8988T (cell line): Measurements from ENCODE around the gene POLDIP3.

ENCODE experiments used
- DNase-seq: peaks from one replicate; pipeline ENCODE4 v3.0.0; 2011

The POLDIP3 gene

DNA sequence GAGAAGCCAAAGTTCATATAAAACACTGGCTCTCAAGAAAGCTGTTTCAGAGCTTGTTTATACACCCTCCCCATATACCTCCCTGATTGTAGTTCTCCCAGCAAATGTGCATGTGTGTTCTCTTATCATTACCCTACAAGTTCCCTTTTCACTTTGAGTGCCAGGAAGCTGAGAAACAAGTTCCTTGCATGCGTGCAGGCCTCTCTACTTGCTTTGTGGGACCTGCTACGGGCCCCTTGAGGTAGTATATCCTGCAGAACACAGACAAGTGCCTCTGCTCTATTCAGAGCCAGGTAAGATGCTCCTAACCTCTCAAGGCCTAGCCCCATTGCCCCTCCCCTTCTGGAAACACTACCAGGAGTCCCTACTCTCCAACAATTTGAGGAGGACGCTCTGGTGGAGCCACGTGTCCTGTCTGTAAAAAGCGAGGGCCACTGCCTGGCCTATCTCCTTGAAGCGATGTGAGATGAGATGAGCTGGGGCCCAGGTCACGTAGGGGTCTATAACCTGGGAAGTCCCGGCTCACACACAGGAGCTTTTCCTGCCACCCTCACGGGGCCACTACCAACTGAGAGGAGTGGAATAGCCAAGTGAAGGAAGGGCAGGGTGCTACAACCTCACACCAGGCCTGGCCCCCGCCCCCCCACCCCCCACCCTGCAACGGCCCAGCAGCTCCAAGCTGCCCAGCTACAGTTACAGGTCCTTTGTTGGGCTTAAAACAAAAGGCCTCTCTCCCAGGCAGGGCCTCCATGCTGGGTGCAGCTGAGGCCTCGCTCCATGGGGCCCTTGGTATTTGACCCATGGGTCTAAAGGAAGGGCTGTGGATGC, 28.3 kb upstream of the POLDIP3 start:
- no peak for DNase-seq

DNA sequence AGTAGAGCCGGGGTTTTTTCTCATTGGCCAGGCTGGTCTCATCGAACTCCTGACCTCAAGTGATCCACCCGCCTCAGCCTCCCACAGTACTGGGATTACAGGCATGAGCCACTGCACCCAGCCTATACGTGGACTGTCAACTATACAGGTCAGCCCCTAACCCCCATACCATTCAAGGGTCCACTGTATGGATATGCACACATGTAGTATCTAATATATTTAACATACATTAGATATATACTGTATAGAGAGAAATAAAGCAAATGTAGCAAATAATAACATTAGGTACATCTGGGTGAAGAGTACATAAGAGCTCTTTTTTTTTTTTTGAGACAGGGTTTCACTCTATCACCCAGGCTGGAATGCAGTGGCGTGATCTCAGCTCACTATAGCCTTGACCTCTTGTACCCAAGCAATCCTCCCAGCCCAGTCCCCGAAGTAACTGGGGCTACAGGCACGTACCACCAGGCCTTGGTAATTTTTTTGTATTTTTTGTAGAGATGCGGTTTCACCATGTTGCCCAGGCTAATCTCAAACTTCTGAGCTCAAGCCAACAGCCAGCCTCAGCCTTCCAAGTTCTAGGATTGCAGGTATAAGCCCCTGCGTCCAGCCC, 27.2 kb upstream of the POLDIP3 start:
- no peak for DNase-seq

- DNase-seq, result no peak
Observed at GRCh38 chr22:42639541-42640241, 25.0 kb upstream of the POLDIP3 start.

- DNase-seq, result no peak
Observed at GRCh38 chr22:42637555-42637954, 22.9 kb upstream of the POLDIP3 start.

DNA sequence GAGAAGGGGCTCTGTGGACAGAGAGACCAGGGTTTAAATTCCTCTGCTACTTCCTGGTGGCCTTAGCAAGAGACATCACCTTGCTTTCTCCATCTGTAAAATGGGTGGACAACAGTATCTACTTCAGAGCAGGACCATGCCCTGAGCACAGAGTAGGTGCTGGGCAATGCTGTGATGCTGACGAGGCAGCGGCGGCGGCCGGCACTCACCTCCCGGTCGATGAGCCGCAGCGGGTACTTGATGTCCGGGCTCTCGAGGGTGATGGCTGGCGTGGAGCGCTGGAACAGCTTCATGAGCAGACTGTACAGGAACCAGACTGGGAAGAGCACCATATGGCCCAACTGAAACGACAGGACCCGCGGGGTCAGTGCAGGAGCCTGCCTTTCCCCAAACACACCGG, 21.8 kb upstream of the POLDIP3 start:
- no peak for DNase-seq

- DNase-seq, result peak; percentile 74
Observed at GRCh38 chr22:42635531-42635930, 20.8 kb upstream of the POLDIP3 start.

GRCh38 chr22:42633013-42633412, 18.3 kb upstream of the POLDIP3 start:
- DNase-seq, result no peak

DNA sequence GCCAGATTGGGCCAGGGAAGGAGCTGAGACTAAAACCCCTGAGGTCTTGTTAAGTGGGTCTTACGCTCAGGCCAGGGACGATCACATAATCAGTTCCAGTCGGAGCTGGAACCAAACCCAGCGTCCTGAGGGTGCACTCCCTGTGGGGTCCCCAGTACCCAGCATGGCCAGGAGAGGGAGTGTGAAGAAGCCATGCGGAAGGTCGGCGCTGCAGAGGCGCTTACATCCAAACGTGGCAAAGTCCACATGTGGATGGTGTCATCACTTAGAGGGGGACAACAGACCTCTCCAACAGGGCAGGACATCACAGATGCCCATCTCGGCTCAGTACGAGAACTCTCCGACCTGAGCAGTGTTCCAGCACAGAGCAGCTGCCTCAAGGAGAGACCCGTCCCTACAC, 17.4 kb upstream of the POLDIP3 start:
- DNase-seq, result no peak

GRCh38 chr22:42630901-42631602, 16.4 kb upstream of the POLDIP3 start:
- no peak for DNase-seq

GRCh38 chr22:42630211-42630610, 15.5 kb upstream of the POLDIP3 start:
- no peak for DNase-seq

DNA sequence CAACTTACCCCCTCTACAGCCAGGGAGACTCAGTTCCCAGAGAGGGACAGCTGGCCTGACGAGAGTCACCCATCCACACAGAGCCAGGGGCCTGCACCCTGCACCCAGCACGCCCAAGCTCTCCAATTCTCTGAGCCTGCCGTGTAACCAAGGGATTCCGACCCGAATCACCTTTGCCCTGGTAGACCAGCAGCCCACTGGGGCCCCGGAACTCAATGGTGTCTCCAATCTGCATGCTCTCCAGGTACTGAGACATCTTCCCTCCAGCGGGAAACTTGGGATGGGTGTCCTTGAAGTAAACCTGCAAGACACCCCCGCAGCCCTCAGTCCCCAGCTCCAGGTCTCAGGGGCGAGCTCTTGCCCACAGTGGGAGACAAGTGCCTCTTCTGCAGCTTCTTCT, 13.3 kb upstream of the POLDIP3 start:
- no peak for DNase-seq

DNA sequence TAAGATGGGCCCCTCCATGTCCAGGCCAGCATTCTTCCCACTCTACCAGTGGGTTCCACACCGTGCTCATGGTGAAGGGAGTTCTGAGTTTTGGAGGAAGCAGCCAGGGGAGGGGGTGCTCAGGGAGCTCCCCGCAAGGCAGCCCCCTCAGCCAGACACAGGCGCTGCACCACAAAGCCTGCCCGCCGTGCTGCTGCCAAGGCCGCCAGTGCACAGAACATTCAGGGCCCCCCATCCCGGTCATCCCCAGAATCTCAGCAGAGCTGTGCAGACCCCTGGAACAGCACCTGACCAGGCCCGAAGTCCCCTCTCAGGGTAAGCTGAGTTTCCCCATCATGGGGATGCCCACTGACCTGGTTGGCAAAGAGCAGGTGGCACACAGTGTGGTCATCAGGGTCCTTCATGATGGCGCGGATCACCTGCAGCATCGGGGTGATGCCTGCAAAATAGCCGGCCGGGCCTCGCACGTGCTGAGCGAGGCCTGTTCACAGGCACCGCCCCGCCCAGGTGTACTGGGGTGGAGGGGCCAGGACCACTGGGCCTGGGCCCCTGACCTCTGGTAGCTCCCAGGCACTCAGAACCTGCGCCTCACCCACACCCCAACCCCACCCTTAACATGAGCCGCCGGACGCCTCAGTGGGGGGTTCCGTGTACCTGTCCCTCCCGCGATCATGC, 12.4 kb upstream of the POLDIP3 start:
- no peak for DNase-seq

DNA sequence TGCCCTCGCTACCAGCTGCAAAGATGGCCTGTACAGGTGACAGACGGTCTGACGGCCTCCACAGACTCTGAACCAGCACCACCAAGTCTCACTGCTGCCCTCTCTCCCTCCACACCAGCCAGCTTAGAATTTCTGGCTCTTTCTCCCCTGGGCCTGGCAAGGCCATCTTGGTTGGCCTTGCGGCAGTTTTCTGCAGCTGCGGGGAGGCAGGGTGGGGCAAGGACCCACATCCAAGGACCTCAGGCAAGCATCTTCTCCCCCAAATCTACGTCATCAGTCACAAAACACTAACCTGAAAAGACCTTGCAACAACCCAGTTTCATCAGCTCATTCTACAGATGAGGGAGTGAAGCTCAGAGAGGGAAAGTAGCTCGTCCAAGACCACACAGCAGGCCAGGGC, 11.7 kb upstream of the POLDIP3 start:
- DNase-seq, result no peak

DNA sequence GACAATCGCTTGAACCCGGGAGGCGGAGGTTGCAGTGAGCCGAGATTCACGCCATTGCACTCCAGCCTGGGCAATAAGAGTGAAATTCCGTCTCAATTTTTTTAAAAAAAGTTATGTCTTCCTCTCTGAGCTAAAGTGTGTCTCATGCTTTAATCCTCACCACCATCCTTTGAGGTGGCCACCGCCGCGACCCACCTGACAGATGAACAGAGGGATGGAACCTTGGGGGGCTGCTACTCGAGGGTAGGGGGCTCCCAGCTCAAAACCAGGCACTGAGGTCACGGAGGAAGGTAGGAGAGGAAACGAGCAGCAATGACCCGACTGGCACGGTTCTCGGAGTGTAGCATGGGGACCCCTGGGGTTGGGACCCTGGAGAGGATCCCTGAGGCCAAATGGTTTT, 10.7 kb upstream of the POLDIP3 start:
- no peak for DNase-seq

DNA sequence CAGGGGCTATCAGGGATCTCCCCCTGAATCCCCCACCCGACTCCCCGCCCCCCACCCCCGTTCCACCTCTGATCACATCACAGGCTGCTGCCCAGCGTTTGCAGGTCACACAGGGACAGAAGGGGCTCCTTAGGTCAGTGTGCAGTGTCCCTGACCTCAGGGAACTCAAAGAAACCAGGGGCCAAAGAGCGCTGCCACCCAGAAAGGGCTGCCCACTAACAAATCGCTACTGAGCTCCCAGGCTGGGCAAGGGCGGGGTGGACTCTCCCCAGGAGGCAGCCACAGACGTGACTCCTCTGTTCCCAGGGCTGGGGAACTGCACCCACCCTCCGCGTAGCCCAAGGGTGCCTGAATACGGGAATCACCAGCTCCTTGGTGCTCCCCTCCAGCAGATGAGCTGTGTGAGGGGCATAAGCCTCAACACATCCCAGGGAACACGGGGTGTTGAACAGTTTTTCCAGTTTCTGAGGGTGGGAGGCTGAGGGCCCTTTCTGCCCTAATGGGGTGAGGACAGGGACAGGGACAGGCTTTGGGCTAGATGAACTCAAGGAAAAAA, 9.9 kb upstream of the POLDIP3 start:
- DNase-seq, result no peak

- no peak for DNase-seq
Observed at GRCh38 chr22:42623756-42624441, 9.2 kb upstream of the POLDIP3 start.

DNA sequence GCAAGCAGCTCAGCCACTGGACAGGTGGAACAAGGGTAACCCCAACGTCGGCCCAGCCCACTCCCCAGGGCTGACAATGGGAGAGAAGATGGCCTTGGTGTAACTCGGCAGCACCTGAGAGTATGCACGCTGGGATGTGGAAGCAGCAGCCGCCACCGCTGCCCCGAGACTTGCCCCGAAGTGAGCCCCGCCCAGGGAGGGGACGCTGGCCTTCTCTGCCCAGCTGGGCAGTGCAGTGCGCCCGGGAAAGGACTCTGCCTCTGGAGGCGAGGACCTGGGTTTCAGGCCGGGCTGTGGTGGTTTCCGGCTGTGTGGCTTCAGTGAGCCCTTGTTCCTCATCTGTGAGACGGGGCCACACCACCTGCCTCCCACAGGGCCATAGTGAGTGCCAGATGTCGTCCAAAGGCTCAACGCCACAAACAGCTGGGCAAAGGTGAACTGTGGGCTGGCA, 8.6 kb upstream of the POLDIP3 start:
- DNase-seq, result no peak

GRCh38 chr22:42622061-42622710, 7.5 kb upstream of the POLDIP3 start:
- no peak for DNase-seq

- DNase-seq, result peak; percentile 87
Observed at GRCh38 chr22:42621505-42622002, 6.9 kb upstream of the POLDIP3 start.

GRCh38 chr22:42620084-42620483, 5.4 kb upstream of the POLDIP3 start:
- DNase-seq, result no peak
